MCF 10A (cell line): ENCODE measurements around the gene SMIM1. TPM values are rescaled to one million over a fixed set of nuclear protein-coding genes. Genes with fewer than 3 reads are reported as not detected.

Experiments used
- BruUV-seq: library from RNA; stranded (reverse); fragments of 400-500 nt; replicated peaks from 2 replicates; lab custom pipeline; 2021; lab: Mats Ljungman, UMichigan
- CTCF ChIA-PET: fragments of 300-600 bp; sonication (Branson Sonifier 250); formaldehyde crosslinking; extraction: SDS; loops from one replicate; lab custom pipeline; 2021; ENCODE audit warnings: antibody characterized with exemption, inconsistent platforms; lab: Yijun Ruan, JAX
- POLR2A ChIA-PET: fragments of 300-600, 350-650 bp; sonication (Branson Sonifier 250); formaldehyde crosslinking; extraction: SDS; loops from one replicate; lab custom pipeline; 2020; ENCODE audit warnings: antibody characterized with exemption, inconsistent platforms; lab: Yijun Ruan, JAX
- DNase-seq: peaks from one replicate; pipeline ENCODE4 v3.0.0-alpha.2; 2018; ENCODE audit not compliant: unreplicated experiment
- H3K27ac Mint-ChIP-seq: one replicate; pipeline ENCODE4 v1.8.0; 2022; ENCODE audit warnings: mild to moderate bottlenecking, low read depth, mixed read lengths; ENCODE audit not compliant: unreplicated experiment
- H3K27me3 Mint-ChIP-seq: one replicate; pipeline ENCODE4 v1.8.0; 2022; ENCODE audit warnings: mixed read lengths; ENCODE audit not compliant: insufficient read depth, unreplicated experiment
- H3K36me3 Mint-ChIP-seq: one replicate; pipeline ENCODE4 v1.8.0; 2022; ENCODE audit warnings: mild to moderate bottlenecking, moderate library complexity, mixed read lengths; ENCODE audit not compliant: insufficient read depth, unreplicated experiment
- H3K4me1 Mint-ChIP-seq: one replicate; pipeline ENCODE4 v1.8.0; 2022; ENCODE audit warnings: mixed read lengths; ENCODE audit not compliant: insufficient read depth, unreplicated experiment
- H3K4me3 Mint-ChIP-seq: one replicate; pipeline ENCODE4 v1.8.0; 2022; ENCODE audit warnings: mild to moderate bottlenecking, moderate library complexity, mixed read lengths; ENCODE audit not compliant: unreplicated experiment
- H3K9me3 Mint-ChIP-seq: one replicate; pipeline ENCODE4 v1.8.0; 2022; ENCODE audit warnings: mixed read lengths; ENCODE audit not compliant: unreplicated experiment
- CTCF ChIP-seq: fragments of 200-600 bp; IDR thresholded peaks from one replicate; pipeline ENCODE4 v1.8.0; 2022; ENCODE audit warnings: antibody characterized with exemption, mild to moderate bottlenecking; ENCODE audit not compliant: unreplicated experiment
- intact Hi-C: fragments of 100-400 bp; cut with micrococcal nuclease; formaldehyde crosslinking; loops from 2 replicates; pipeline ENCODE4 v1.14.1; 2022
- total RNA-seq: library from RNA; stranded (reverse); gene quantifications from 2 replicates; pipeline ENCODE4 v1.2.3, GENCODE V29; 2022

Gene SMIM1
- total RNA-seq, 1 experiment from 2014 or later, result not detected

- peaks cover 24% of the 10 kb centered on the region for H3K27me3 Mint-ChIP-seq
- H3K27ac Mint-ChIP-seq, result no peak overlapping the region
- no peaks in the 10 kb centered on the region for H3K9me3 Mint-ChIP-seq
- peaks cover 3% of the 10 kb centered on the region for H3K36me3 Mint-ChIP-seq
- intact Hi-C loops, result no loop called here
- TF ChIP-seq CTCF, result no peak
- peaks cover 21% of the 10 kb centered on the region for H3K4me1 Mint-ChIP-seq
- ChIA-PET CTCF (interaction anchor here (0.8 to 0.9 kb wide), 2 partner anchors 9 to 259 kb away, joined by 4 to 6 read pairs; no protein-coding TSS in a partner anchor), POLR2A (interaction anchor here (0.9 to 1.7 kb wide), 2 partner anchors 10 to 26 kb away, joined by 4 to 5 read pairs; no protein-coding TSS in a partner anchor)
- no peak for DNase-seq
- no TSS peak for BruUV-seq
- no peak overlapping the region for H3K4me3 Mint-ChIP-seq
Observed at GRCh38 chr1:3749512-3749911, 23.0 kb upstream of the SMIM1 start.

GRCh38 chr1:3750741-3751140 lies 21.8 kb upstream of the SMIM1 start:
- DNase-seq, result no peak
- H3K27ac Mint-ChIP-seq, result no peak overlapping the region
- CTCF ChIA-PET, result interaction anchor here (0.6 kb wide), 1 partner anchor 349 kb away, joined by 4 read pairs; no protein-coding TSS in a partner anchor
- H3K4me1 Mint-ChIP-seq, result peaks cover 10% of the 10 kb centered on the region
- H3K36me3 Mint-ChIP-seq, result no peaks in the 10 kb centered on the region
- TF ChIP-seq CTCF, result no peak
- POLR2A ChIA-PET, result no interaction called here
- no TSS peak for BruUV-seq
- intact Hi-C loops, result no loop called here
- peaks cover 24% of the 10 kb centered on the region for H3K27me3 Mint-ChIP-seq
- no peak overlapping the region for H3K4me3 Mint-ChIP-seq
- no peaks in the 10 kb centered on the region for H3K9me3 Mint-ChIP-seq

- Mint-ChIP-seq H3K4me1 (peaks cover 5% of the 10 kb centered on the region), H3K27ac (no peak within 1 kb of the TSS), H3K36me3 (no peaks in the 10 kb centered on the region), H3K9me3 (no peaks in the 10 kb centered on the region), H3K4me3 (no peak within 1 kb of the TSS), H3K27me3 (peaks cover 24% of the 10 kb centered on the region)
- CTCF ChIA-PET, result interaction anchor here (1.1 kb wide), 1 partner anchor 28 kb away, joined by 4 read pairs; no protein-coding TSS in a partner anchor
- POLR2A ChIA-PET, result interaction anchor here (1.4 kb wide), 1 partner anchor 44 kb away, joined by 3 read pairs; the partner anchor contains the start of gene LRRC47
- intact Hi-C loops, result no loop called here
- DNase-seq, result no peak
- no peak for TF ChIP-seq CTCF
- BruUV-seq, result no TSS peak
Observed at GRCh38 chr1:3752400-3752945, 20.1 kb upstream of the SMIM1 start, which contains the start of gene CCDC27. TSS of gene CCDC27 (plus strand) at chr1:3752450. CDS start at chr1:3752482, 32 bp downstream.

- H3K4me1 Mint-ChIP-seq, result no peaks in the 10 kb centered on the region
- intact Hi-C loops, result no loop called here
- H3K36me3 Mint-ChIP-seq, result no peaks in the 10 kb centered on the region
- H3K27ac Mint-ChIP-seq, result no peak overlapping the region
- peaks cover 35% of the 10 kb centered on the region for H3K27me3 Mint-ChIP-seq
- BruUV-seq, result no TSS peak
- TF ChIP-seq CTCF, result no peak
- no peaks in the 10 kb centered on the region for H3K9me3 Mint-ChIP-seq
- ChIA-PET POLR2A (no interaction called here), CTCF (interaction anchor here (0.6 kb wide), 1 partner anchor 329 kb away, joined by 3 read pairs; no protein-coding TSS in a partner anchor)
- H3K4me3 Mint-ChIP-seq, result no peak overlapping the region
- DNase-seq, result no peak
Observed at GRCh38 chr1:3753656-3754454, 18.7 kb upstream of the SMIM1 start.
